ENCODE measurements around the gene CYSLTR2.

DNA sequence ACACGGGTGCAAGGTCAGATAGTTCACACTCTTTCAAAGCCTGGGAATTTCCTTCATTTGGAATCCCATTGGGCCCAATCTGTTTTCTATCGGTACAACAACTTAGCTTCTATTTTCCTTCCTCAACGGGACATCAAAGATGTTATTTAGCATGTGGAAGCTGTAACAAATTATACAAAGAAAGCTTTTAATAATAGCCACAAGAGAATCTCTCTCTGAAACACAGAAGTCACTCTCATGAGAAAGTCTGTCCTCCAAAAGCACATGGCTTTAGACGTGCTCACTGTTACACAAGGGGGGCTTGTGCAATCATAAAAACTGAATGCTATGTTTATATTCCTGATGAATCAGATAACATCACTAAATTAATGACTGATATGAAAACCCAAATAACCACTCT, 28.9 kb upstream of the CYSLTR2 start:
- TF ChIP-seq, protein P1, sequence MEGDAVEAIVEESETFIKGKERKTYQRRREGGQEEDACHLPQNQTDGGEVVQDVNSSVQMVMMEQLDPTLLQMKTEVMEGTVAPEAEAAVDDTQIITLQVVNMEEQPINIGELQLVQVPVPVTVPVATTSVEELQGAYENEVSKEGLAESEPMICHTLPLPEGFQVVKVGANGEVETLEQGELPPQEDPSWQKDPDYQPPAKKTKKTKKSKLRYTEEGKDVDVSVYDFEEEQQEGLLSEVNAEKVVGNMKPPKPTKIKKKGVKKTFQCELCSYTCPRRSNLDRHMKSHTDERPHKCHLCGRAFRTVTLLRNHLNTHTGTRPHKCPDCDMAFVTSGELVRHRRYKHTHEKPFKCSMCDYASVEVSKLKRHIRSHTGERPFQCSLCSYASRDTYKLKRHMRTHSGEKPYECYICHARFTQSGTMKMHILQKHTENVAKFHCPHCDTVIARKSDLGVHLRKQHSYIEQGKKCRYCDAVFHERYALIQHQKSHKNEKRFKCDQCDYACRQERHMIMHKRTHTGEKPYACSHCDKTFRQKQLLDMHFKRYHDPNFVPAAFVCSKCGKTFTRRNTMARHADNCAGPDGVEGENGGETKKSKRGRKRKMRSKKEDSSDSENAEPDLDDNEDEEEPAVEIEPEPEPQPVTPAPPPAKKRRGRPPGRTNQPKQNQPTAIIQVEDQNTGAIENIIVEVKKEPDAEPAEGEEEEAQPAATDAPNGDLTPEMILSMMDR (IDR thresholded peaks at IDR 0.05; ENCODE audit: poor library complexity): no peak
- no peak for TF ChIP-seq EZH2 (IDR thresholded peaks at IDR 0.05; ENCODE audit: borderline replicate concordance)
